Measurements from ENCODE around the gene MYO10. TPM values are rescaled to one million over a fixed set of nuclear protein-coding genes. Genes with fewer than 3 reads are reported as not detected.

MYO10 gene
- total and polyA plus RNA-seq, 2 experiments from 2014 or later = 119 to 276 TPM

GRCh38 chr5:16810208-16810854 is 125.8 kb downstream of the MYO10 start:
- H3K27ac ChIP-seq (ENCODE audit: low read depth) = no peak overlapping the region
- Mint-ChIP-seq H3K4me3 (no peak overlapping the region), H3K27ac (no peak overlapping the region), H3K36me3 (ENCODE audit: low read depth) (peaks cover 3% of the 10 kb centered on the region; the same call in 2 of the 3 replicates), H3K27me3 (ENCODE audit: insufficient read depth, low read depth, poor library complexity) (peaks cover 1% of the 10 kb centered on the region), H3K9me3 (no peaks in the 10 kb centered on the region), H3K4me1 (peaks cover 11% of the 10 kb centered on the region)
- H2AFZ ChIP-seq = no peak overlapping the region
- H3K79me2 ChIP-seq (replicated peaks; ENCODE audit: insufficient read depth) = peaks cover 28% of the 10 kb centered on the region
- DNase-seq (ENCODE audit: low spot score) (no peak), ATAC-seq (no peak)
- H3K4me1 ChIP-seq (ENCODE audit: insufficient read depth) = no peaks in the 10 kb centered on the region
- TF ChIP-seq CREB1 (CRISPR knock-in tag; IDR thresholded peaks at IDR 0.05; ENCODE audit: low read depth) (no peak), JUNB (IDR thresholded peaks at IDR 0.05; ENCODE audit: unreplicated experiment) (no peak), POLR2AphosphoS5 (IDR thresholded peaks at IDR 0.05; ENCODE audit: low read depth) (no peak), ETS1 (IDR thresholded peaks at IDR 0.05) (no peak), EZH2phosphoT487 (IDR thresholded peaks at IDR 0.05; ENCODE audit: unreplicated experiment) (no peak), ZNF114 (CRISPR knock-in tag; IDR thresholded peaks at IDR 0.05) (no peak), ZNF331 (CRISPR knock-in tag; IDR thresholded peaks at IDR 0.05; ENCODE audit: low read depth) (no peak), STAT1 (IDR thresholded peaks at IDR 0.05; ENCODE audit: unreplicated experiment) (no peak), EZH2 (IDR thresholded peaks at IDR 0.05; ENCODE audit: low read depth, unreplicated experiment) (no peak), NANOG (IDR thresholded peaks at IDR 0.05; ENCODE audit: borderline replicate concordance) (no peak)
- TF ChIP-seq, protein P1, sequence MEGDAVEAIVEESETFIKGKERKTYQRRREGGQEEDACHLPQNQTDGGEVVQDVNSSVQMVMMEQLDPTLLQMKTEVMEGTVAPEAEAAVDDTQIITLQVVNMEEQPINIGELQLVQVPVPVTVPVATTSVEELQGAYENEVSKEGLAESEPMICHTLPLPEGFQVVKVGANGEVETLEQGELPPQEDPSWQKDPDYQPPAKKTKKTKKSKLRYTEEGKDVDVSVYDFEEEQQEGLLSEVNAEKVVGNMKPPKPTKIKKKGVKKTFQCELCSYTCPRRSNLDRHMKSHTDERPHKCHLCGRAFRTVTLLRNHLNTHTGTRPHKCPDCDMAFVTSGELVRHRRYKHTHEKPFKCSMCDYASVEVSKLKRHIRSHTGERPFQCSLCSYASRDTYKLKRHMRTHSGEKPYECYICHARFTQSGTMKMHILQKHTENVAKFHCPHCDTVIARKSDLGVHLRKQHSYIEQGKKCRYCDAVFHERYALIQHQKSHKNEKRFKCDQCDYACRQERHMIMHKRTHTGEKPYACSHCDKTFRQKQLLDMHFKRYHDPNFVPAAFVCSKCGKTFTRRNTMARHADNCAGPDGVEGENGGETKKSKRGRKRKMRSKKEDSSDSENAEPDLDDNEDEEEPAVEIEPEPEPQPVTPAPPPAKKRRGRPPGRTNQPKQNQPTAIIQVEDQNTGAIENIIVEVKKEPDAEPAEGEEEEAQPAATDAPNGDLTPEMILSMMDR (conservative IDR thresholded peaks at IDR 0.05; ENCODE audit: low read depth in 2 of 2) = no peak
- TF ChIP-seq, protein P2, sequence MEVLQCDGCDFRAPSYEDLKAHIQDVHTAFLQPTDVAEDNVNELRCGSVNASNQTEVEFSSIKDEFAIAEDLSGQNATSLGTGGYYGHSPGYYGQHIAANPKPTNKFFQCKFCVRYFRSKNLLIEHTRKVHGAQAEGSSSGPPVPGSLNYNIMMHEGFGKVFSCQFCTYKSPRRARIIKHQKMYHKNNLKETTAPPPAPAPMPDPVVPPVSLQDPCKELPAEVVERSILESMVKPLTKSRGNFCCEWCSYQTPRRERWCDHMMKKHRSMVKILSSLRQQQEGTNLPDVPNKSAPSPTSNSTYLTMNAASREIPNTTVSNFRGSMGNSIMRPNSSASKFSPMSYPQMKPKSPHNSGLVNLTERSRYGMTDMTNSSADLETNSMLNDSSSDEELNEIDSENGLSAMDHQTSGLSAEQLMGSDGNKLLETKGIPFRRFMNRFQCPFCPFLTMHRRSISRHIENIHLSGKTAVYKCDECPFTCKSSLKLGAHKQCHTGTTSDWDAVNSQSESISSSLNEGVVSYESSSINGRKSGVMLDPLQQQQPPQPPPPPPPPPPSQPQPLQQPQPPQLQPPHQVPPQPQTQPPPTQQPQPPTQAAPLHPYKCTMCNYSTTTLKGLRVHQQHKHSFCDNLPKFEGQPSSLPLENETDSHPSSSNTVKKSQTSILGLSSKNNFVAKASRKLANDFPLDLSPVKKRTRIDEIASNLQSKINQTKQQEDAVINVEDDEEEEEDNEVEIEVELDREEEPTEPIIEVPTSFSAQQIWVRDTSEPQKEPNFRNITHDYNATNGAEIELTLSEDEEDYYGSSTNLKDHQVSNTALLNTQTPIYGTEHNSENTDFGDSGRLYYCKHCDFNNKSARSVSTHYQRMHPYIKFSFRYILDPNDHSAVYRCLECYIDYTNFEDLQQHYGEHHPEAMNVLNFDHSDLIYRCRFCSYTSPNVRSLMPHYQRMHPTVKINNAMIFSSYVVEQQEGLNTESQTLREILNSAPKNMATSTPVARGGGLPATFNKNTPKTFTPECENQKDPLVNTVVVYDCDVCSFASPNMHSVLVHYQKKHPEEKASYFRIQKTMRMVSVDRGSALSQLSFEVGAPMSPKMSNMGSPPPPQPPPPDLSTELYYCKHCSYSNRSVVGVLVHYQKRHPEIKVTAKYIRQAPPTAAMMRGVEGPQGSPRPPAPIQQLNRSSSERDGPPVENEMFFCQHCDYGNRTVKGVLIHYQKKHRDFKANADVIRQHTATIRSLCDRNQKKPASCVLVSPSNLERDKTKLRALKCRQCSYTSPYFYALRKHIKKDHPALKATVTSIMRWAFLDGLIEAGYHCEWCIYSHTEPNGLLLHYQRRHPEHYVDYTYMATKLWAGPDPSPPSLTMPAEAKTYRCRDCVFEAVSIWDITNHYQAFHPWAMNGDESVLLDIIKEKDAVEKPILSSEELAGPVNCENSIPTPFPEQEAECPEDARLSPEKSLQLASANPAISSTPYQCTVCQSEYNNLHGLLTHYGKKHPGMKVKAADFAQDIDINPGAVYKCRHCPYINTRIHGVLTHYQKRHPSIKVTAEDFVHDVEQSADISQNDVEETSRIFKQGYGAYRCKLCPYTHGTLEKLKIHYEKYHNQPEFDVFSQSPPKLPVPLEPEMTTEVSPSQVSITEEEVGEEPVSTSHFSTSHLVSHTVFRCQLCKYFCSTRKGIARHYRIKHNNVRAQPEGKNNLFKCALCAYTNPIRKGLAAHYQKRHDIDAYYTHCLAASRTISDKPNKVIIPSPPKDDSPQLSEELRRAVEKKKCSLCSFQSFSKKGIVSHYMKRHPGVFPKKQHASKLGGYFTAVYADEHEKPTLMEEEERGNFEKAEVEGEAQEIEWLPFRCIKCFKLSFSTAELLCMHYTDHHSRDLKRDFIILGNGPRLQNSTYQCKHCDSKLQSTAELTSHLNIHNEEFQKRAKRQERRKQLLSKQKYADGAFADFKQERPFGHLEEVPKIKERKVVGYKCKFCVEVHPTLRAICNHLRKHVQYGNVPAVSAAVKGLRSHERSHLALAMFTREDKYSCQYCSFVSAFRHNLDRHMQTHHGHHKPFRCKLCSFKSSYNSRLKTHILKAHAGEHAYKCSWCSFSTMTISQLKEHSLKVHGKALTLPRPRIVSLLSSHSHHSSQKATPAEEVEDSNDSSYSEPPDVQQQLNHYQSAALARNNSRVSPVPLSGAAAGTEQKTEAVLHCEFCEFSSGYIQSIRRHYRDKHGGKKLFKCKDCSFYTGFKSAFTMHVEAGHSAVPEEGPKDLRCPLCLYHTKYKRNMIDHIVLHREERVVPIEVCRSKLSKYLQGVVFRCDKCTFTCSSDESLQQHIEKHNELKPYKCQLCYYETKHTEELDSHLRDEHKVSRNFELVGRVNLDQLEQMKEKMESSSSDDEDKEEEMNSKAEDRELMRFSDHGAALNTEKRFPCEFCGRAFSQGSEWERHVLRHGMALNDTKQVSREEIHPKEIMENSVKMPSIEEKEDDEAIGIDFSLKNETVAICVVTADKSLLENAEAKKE (CRISPR knock-in tag; IDR thresholded peaks at IDR 0.05) = no peak
- TF ChIP-seq, protein P3, sequence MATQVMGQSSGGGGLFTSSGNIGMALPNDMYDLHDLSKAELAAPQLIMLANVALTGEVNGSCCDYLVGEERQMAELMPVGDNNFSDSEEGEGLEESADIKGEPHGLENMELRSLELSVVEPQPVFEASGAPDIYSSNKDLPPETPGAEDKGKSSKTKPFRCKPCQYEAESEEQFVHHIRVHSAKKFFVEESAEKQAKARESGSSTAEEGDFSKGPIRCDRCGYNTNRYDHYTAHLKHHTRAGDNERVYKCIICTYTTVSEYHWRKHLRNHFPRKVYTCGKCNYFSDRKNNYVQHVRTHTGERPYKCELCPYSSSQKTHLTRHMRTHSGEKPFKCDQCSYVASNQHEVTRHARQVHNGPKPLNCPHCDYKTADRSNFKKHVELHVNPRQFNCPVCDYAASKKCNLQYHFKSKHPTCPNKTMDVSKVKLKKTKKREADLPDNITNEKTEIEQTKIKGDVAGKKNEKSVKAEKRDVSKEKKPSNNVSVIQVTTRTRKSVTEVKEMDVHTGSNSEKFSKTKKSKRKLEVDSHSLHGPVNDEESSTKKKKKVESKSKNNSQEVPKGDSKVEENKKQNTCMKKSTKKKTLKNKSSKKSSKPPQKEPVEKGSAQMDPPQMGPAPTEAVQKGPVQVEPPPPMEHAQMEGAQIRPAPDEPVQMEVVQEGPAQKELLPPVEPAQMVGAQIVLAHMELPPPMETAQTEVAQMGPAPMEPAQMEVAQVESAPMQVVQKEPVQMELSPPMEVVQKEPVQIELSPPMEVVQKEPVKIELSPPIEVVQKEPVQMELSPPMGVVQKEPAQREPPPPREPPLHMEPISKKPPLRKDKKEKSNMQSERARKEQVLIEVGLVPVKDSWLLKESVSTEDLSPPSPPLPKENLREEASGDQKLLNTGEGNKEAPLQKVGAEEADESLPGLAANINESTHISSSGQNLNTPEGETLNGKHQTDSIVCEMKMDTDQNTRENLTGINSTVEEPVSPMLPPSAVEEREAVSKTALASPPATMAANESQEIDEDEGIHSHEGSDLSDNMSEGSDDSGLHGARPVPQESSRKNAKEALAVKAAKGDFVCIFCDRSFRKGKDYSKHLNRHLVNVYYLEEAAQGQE (IDR thresholded peaks at IDR 0.05; ENCODE audit: unreplicated experiment) = no peak
- no peaks in the 10 kb centered on the region for H3F3A ChIP-seq (replicated peaks; ENCODE audit: low read depth)
- no peaks in the 10 kb centered on the region; the same call in 1 of the 2 replicates for H3K36me3 ChIP-seq (ENCODE audit: insufficient read depth)
- no peaks in the 10 kb centered on the region; the same call in 1 of the 2 replicates for H4K20me1 ChIP-seq (replicated peaks; ENCODE audit: insufficient read depth)
- no peak overlapping the region for H3K4me3 ChIP-seq
- no peaks in the 10 kb centered on the region for H3K27me3 ChIP-seq (ENCODE audit: insufficient read depth)
- no peaks in the 10 kb centered on the region for H3K9me2 ChIP-seq (ENCODE audit: insufficient read depth)
- no peak overlapping the region for H3K4me2 ChIP-seq

All from GM23338 (cell line).